ENCODE measurements around the gene EIPR1. TPM values are rescaled to one million over a fixed set of nuclear protein-coding genes. Genes with fewer than 3 reads are reported as not detected.
A peak's percentile ranks its signal among the peaks of the same experiment; 100 is the strongest.
"Not testable (repeated sequence)": the region's sequence is repeated elsewhere in the genome, so short reads cannot be mapped to it uniquely, and the experiment has no call there.

The EIPR1 gene
- total RNA-seq, 1 experiment from 2014 or later: 22.8 TPM

DNA sequence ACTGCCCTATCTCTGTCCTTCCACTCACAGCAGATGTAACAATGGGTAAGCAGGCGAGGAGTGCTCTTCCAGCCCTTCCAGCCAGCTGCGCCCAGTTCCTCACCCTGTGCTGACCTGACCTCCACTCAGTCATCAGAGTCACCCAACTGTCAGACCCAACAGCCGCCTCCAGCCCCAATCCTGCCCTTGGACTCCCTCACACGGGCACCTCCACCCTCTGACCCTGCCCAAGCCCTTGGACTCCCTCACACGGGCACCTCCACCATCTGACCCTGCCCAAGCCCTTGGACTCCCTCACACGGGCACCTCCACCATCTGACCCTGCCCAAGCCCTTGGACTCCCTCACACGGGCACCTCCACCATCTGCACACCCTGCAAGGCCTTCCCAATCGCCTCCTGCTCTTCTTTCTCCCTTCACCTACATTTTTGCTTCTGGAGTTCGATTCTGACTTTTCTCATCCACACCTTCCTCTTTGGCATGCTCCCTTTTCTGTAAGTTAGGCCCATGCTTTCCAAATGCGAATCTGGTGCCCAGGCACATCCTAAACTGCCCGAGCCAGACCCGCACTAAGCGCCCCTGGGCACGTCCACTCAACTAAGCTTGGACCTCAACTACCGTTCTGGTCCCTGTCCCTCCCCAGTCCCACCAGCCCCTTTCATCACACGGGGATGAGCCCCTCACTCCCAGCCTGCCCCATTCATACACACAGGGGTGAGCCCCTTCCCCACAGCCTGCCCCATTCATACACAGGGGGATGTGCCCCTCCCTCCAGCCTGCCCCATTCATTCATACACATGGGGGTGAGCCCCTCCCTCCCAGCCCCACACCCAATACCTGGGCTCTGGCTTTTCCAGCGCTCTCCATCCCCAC, 15.9 kb downstream of the EIPR1 start (continued):
- TF ChIP-seq, protein P1, sequence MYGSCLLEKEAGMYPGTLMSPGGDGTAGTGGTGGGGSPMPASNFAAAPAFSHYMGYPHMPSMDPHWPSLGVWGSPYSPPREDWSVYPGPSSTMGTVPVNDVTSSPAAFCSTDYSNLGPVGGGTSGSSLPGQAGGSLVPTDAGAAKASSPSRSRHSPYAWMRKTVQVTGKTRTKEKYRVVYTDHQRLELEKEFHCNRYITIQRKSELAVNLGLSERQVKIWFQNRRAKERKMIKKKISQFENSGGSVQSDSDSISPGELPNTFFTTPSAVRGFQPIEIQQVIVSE (CRISPR knock-in tag; IDR thresholded peaks at IDR 0.05; ENCODE audit: borderline replicate concordance): no peak

DNA sequence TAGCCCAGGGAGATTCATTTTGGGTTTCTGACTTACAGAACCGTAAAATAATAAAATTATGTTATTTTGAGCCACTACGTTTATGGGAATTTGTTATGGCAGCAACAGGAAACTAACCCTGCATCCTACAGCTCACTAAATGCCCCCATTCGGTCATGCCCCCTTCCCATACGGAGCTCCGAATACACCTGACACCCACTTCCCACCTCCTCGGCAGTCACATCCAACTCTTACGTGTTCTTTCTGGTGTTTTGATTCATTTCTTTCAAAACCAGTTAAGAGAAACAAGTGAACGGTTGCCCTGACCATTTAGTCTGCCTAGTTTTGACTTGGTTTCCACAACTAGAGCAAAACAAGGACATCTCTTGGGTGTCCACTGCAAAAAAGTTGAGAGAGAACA, 19.7 kb downstream of the EIPR1 start:
- POLR2A ChIA-PET: no interaction called here
- ATAC-seq: no peak
- peak overlapping the region; percentile 4 for H3K27ac Mint-ChIP-seq

DNA sequence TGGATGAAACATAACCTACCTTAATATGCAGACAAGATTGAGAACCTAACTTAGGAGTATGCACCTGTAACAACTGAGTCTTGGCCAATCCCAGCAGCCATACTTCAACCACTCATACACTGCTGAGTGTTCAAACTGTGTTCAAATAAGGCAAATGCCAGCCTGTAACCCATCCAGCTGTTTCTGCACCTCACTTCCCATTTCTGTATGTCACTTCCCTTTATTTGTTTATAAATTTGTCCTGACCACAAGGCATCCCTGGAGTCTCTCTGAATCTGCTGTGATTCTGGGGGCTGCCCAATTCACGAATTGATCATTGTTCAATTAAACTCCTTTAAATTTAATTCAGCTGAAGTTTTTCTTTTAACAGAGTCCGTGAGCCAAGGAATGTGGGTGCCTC, 20.2 kb downstream of the EIPR1 start:
- Mint-ChIP-seq H3K36me3 (peaks cover 19% of the 10 kb centered on the region), H3K27ac (peak overlapping the region; percentile 79; the same call in 1 of the 2 replicates), H3K4me1 (peaks cover 26% of the 10 kb centered on the region)
- H3K9me3 Mint-ChIP-seq; H3K27me3 Mint-ChIP-seq (ENCODE audit: low read depth); CTCF ChIA-PET; ATAC-seq; H3K4me3 Mint-ChIP-seq; DNase-seq (ENCODE audit: low spot score); POLR2A ChIA-PET: not testable (repeated sequence)

More for the DNA sequence above, 19.7 kb downstream of the EIPR1 start:
- peaks cover 31% of the 10 kb centered on the region for H3K4me1 Mint-ChIP-seq
- H3K27me3 Mint-ChIP-seq (ENCODE audit: low read depth): no peaks in the 10 kb centered on the region
- H3K4me3 Mint-ChIP-seq: no peak overlapping the region
- no peak for DNase-seq (ENCODE audit: low spot score)
- peaks cover 14% of the 10 kb centered on the region for H3K36me3 Mint-ChIP-seq
- CTCF ChIA-PET: no interaction called here
- no peaks in the 10 kb centered on the region for H3K9me3 Mint-ChIP-seq
- TF ChIP-seq CREM (CRISPR knock-in tag; IDR thresholded peaks at IDR 0.05) (no peak), TCF7 (CRISPR knock-in tag; IDR thresholded peaks at IDR 0.05; ENCODE audit: low read depth) (no peak), ETV6 (CRISPR knock-in tag; IDR thresholded peaks at IDR 0.05) (no peak), CBFB (CRISPR knock-in tag; IDR thresholded peaks at IDR 0.05; ENCODE audit: low read depth) (no peak), HMGA2 (CRISPR knock-in tag; IDR thresholded peaks at IDR 0.05) (no peak), ZNF423 (CRISPR knock-in tag; IDR thresholded peaks at IDR 0.05) (no peak), SP1 (CRISPR knock-in tag; conservative IDR thresholded peaks at IDR 0.05) (no peak), ZNF671 (CRISPR knock-in tag; IDR thresholded peaks at IDR 0.05) (no peak), NFATC4 (CRISPR knock-in tag; IDR thresholded peaks at IDR 0.05) (no peak)
- TF ChIP-seq, protein P2, sequence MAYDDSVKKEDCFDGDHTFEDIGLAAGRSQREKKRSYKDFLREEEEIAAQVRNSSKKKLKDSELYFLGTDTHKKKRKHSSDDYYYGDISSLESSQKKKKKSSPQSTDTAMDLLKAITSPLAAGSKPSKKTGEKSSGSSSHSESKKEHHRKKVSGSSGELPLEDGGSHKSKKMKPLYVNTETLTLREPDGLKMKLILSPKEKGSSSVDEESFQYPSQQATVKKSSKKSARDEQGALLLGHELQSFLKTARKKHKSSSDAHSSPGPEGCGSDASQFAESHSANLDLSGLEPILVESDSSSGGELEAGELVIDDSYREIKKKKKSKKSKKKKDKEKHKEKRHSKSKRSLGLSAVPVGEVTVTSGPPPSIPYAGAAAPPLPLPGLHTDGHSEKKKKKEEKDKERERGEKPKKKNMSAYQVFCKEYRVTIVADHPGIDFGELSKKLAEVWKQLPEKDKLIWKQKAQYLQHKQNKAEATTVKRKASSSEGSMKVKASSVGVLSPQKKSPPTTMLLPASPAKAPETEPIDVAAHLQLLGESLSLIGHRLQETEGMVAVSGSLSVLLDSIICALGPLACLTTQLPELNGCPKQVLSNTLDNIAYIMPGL (CRISPR knock-in tag; IDR thresholded peaks at IDR 0.05): no peak
- TF ChIP-seq, protein P3, sequence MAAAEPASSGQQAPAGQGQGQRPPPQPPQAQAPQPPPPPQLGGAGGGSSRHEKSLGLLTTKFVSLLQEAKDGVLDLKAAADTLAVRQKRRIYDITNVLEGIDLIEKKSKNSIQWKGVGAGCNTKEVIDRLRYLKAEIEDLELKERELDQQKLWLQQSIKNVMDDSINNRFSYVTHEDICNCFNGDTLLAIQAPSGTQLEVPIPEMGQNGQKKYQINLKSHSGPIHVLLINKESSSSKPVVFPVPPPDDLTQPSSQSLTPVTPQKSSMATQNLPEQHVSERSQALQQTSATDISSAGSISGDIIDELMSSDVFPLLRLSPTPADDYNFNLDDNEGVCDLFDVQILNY (CRISPR knock-in tag; IDR thresholded peaks at IDR 0.05): no peak
- TF ChIP-seq, protein P4, sequence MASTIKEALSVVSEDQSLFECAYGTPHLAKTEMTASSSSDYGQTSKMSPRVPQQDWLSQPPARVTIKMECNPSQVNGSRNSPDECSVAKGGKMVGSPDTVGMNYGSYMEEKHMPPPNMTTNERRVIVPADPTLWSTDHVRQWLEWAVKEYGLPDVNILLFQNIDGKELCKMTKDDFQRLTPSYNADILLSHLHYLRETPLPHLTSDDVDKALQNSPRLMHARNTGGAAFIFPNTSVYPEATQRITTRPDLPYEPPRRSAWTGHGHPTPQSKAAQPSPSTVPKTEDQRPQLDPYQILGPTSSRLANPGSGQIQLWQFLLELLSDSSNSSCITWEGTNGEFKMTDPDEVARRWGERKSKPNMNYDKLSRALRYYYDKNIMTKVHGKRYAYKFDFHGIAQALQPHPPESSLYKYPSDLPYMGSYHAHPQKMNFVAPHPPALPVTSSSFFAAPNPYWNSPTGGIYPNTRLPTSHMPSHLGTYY (CRISPR knock-in tag; IDR thresholded peaks at IDR 0.05): no peak
- TF ChIP-seq, protein P5, sequence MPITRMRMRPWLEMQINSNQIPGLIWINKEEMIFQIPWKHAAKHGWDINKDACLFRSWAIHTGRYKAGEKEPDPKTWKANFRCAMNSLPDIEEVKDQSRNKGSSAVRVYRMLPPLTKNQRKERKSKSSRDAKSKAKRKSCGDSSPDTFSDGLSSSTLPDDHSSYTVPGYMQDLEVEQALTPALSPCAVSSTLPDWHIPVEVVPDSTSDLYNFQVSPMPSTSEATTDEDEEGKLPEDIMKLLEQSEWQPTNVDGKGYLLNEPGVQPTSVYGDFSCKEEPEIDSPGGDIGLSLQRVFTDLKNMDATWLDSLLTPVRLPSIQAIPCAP (CRISPR knock-in tag; IDR thresholded peaks at IDR 0.05): no peak
- TF ChIP-seq, protein P6, sequence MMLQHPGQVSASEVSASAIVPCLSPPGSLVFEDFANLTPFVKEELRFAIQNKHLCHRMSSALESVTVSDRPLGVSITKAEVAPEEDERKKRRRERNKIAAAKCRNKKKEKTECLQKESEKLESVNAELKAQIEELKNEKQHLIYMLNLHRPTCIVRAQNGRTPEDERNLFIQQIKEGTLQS (CRISPR knock-in tag; conservative IDR thresholded peaks at IDR 0.05): no peak
- TF ChIP-seq, protein P7, sequence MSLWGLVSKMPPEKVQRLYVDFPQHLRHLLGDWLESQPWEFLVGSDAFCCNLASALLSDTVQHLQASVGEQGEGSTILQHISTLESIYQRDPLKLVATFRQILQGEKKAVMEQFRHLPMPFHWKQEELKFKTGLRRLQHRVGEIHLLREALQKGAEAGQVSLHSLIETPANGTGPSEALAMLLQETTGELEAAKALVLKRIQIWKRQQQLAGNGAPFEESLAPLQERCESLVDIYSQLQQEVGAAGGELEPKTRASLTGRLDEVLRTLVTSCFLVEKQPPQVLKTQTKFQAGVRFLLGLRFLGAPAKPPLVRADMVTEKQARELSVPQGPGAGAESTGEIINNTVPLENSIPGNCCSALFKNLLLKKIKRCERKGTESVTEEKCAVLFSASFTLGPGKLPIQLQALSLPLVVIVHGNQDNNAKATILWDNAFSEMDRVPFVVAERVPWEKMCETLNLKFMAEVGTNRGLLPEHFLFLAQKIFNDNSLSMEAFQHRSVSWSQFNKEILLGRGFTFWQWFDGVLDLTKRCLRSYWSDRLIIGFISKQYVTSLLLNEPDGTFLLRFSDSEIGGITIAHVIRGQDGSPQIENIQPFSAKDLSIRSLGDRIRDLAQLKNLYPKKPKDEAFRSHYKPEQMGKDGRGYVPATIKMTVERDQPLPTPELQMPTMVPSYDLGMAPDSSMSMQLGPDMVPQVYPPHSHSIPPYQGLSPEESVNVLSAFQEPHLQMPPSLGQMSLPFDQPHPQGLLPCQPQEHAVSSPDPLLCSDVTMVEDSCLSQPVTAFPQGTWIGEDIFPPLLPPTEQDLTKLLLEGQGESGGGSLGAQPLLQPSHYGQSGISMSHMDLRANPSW (CRISPR knock-in tag; conservative IDR thresholded peaks at IDR 0.05; ENCODE audit: low read depth): no peak
- TF ChIP-seq, protein P8, sequence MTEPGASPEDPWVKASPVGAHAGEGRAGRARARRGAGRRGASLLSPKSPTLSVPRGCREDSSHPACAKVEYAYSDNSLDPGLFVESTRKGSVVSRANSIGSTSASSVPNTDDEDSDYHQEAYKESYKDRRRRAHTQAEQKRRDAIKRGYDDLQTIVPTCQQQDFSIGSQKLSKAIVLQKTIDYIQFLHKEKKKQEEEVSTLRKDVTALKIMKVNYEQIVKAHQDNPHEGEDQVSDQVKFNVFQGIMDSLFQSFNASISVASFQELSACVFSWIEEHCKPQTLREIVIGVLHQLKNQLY (CRISPR knock-in tag; IDR thresholded peaks at IDR 0.05): no peak
